Measurements from ENCODE around the gene TRIO.
"Not testable (repeated sequence)": the region's sequence is repeated elsewhere in the genome, so short reads cannot be mapped to it uniquely, and the experiment has no call there.

TRIO gene

GRCh38 chr5:14386884-14387624, 243.9 kb downstream of the TRIO start:
- Histone ChIP-seq H3K18ac (ENCODE audit: low read length) (no peak overlapping the region), H3K79me2 (ENCODE audit: control insufficient read depth, insufficient read depth, low read length) (no peaks in the 10 kb centered on the region), H2BK15ac (replicated peaks; ENCODE audit: low read depth) (no peak overlapping the region), H3K79me1 (ENCODE audit: low read length) (peaks cover 2% of the 10 kb centered on the region), H3K27ac (ENCODE audit: low read depth, low read length) (no peak overlapping the region), H4K5ac (ENCODE audit: low read length) (no peak overlapping the region), H2BK120ac (ENCODE audit: low read depth, low read length) (no peak overlapping the region), H2BK5ac (ENCODE audit: low read length) (no peak overlapping the region), H3K56ac (ENCODE audit: low read length) (no peak overlapping the region), H3K4ac (ENCODE audit: low read depth, low read length) (no peak overlapping the region), H3K23ac (ENCODE audit: low read length) (no peak overlapping the region), H3K36me3 (ENCODE audit: control insufficient read depth, insufficient read depth, low read length) (peaks cover 4% of the 10 kb centered on the region), H2AK5ac (ENCODE audit: low read length) (no peak overlapping the region), H3K4me2 (ENCODE audit: low read length) (no peak overlapping the region), H3K9ac (ENCODE audit: low read length) (no peak overlapping the region), H3K4me3 (ENCODE audit: low read length) (no peak overlapping the region), H3K4me1 (ENCODE audit: control insufficient read depth, low read depth, low read length) (no peaks in the 10 kb centered on the region), H4K8ac (ENCODE audit: low read depth, low read length) (no peak overlapping the region), H3K27me3 (ENCODE audit: insufficient read depth, low read length, poor library complexity) (no peaks in the 10 kb centered on the region)
- no peak for DNase-seq
- WGBS (ENCODE audit: extremely low coverage, insufficient coverage, low lambda C conversion rate) = no CpG with 5 or more reads among the region's 16 CpGs

GRCh38 chr5:14388741-14389140, 245.6 kb downstream of the TRIO start:
- Histone ChIP-seq H3K4me1 (ENCODE audit: control insufficient read depth, low read depth, low read length) (no peaks in the 10 kb centered on the region), H4K8ac (ENCODE audit: low read depth, low read length) (no peak overlapping the region), H3K9ac (ENCODE audit: low read length) (no peak overlapping the region), H2AK5ac (ENCODE audit: low read length) (no peak overlapping the region), H3K4me3 (ENCODE audit: low read length) (no peak overlapping the region), H3K79me1 (ENCODE audit: low read length) (peaks cover 2% of the 10 kb centered on the region), H2BK120ac (ENCODE audit: low read depth, low read length) (no peak overlapping the region), H3K56ac (ENCODE audit: low read length) (no peak overlapping the region), H3K27ac (ENCODE audit: low read depth, low read length) (no peak overlapping the region), H2BK15ac (replicated peaks; ENCODE audit: low read depth) (no peak overlapping the region), H3K79me2 (ENCODE audit: control insufficient read depth, insufficient read depth, low read length) (no peaks in the 10 kb centered on the region), H3K27me3 (ENCODE audit: insufficient read depth, low read length, poor library complexity) (no peaks in the 10 kb centered on the region), H2BK5ac (ENCODE audit: low read length) (no peak overlapping the region), H3K18ac (ENCODE audit: low read length) (no peak overlapping the region), H3K36me3 (ENCODE audit: control insufficient read depth, insufficient read depth, low read length) (peaks cover 7% of the 10 kb centered on the region), H4K5ac (ENCODE audit: low read length) (no peak overlapping the region), H3K23ac (ENCODE audit: low read length) (no peak overlapping the region), H3K4ac (ENCODE audit: low read depth, low read length) (no peak overlapping the region), H3K4me2 (ENCODE audit: low read length) (no peak overlapping the region)
- WGBS (ENCODE audit: extremely low coverage, insufficient coverage, low lambda C conversion rate) = no CpG with 5 or more reads among the region's 1 CpG
- no peak for DNase-seq

GRCh38 chr5:14392552-14392951, 249.4 kb downstream of the TRIO start:
- not testable (repeated sequence) for H4K5ac ChIP-seq (ENCODE audit: low read length); H2BK120ac ChIP-seq (ENCODE audit: low read depth, low read length); H2BK5ac ChIP-seq (ENCODE audit: low read length); H3K4ac ChIP-seq (ENCODE audit: low read depth, low read length); H3K18ac ChIP-seq (ENCODE audit: low read length); H3K4me3 ChIP-seq (ENCODE audit: low read length); H3K4me1 ChIP-seq (ENCODE audit: control insufficient read depth, low read depth, low read length); H3K4me2 ChIP-seq (ENCODE audit: low read length); H3K23ac ChIP-seq (ENCODE audit: low read length); H3K27ac ChIP-seq (ENCODE audit: low read depth, low read length); H2BK15ac ChIP-seq (replicated peaks; ENCODE audit: low read depth); H3K27me3 ChIP-seq (ENCODE audit: insufficient read depth, low read length, poor library complexity); H4K8ac ChIP-seq (ENCODE audit: low read depth, low read length); DNase-seq; H3K79me1 ChIP-seq (ENCODE audit: low read length); H3K56ac ChIP-seq (ENCODE audit: low read length); H3K79me2 ChIP-seq (ENCODE audit: control insufficient read depth, insufficient read depth, low read length); H2AK5ac ChIP-seq (ENCODE audit: low read length); H3K9ac ChIP-seq (ENCODE audit: low read length)
- peaks cover 14% of the 10 kb centered on the region for H3K36me3 ChIP-seq (ENCODE audit: control insufficient read depth, insufficient read depth, low read length)
- no CpG with 5 or more reads among the region's 10 CpGs for WGBS (ENCODE audit: extremely low coverage, insufficient coverage, low lambda C conversion rate)

GRCh38 chr5:14394365-14394764, 251.2 kb downstream of the TRIO start:
- no peak overlapping the region for H3K4me3 ChIP-seq (ENCODE audit: low read length)
- no peak overlapping the region for H4K5ac ChIP-seq (ENCODE audit: low read length)
- H3K36me3 ChIP-seq (ENCODE audit: control insufficient read depth, insufficient read depth, low read length) = peaks cover 14% of the 10 kb centered on the region
- no peak overlapping the region for H2BK120ac ChIP-seq (ENCODE audit: low read depth, low read length)
- no peak overlapping the region for H4K8ac ChIP-seq (ENCODE audit: low read depth, low read length)
- no peak overlapping the region for H2BK15ac ChIP-seq (replicated peaks; ENCODE audit: low read depth)
- no peak for DNase-seq
- no peak overlapping the region for H2AK5ac ChIP-seq (ENCODE audit: low read length)
- H2BK5ac ChIP-seq (ENCODE audit: low read length) = no peak overlapping the region
- no peaks in the 10 kb centered on the region for H3K4me1 ChIP-seq (ENCODE audit: control insufficient read depth, low read depth, low read length)
- no peak overlapping the region for H3K18ac ChIP-seq (ENCODE audit: low read length)
- H3K56ac ChIP-seq (ENCODE audit: low read length) = no peak overlapping the region
- no CpG with 5 or more reads among the region's 7 CpGs for WGBS (ENCODE audit: extremely low coverage, insufficient coverage, low lambda C conversion rate)
- H3K23ac ChIP-seq (ENCODE audit: low read length) = no peak overlapping the region
- no peak overlapping the region for H3K4me2 ChIP-seq (ENCODE audit: low read length)
- no peaks in the 10 kb centered on the region for H3K79me1 ChIP-seq (ENCODE audit: low read length)
- no peaks in the 10 kb centered on the region for H3K27me3 ChIP-seq (ENCODE audit: insufficient read depth, low read length, poor library complexity)
- H3K4ac ChIP-seq (ENCODE audit: low read depth, low read length) = no peak overlapping the region
- no peak overlapping the region for H3K9ac ChIP-seq (ENCODE audit: low read length)
- no peak overlapping the region for H3K27ac ChIP-seq (ENCODE audit: low read depth, low read length)
- no peaks in the 10 kb centered on the region for H3K79me2 ChIP-seq (ENCODE audit: control insufficient read depth, insufficient read depth, low read length)

GRCh38 chr5:14395411-14395810, 252.3 kb downstream of the TRIO start:
- no peaks in the 10 kb centered on the region for H3K79me2 ChIP-seq (ENCODE audit: control insufficient read depth, insufficient read depth, low read length)
- no peak overlapping the region for H2BK15ac ChIP-seq (replicated peaks; ENCODE audit: low read depth)
- no peak overlapping the region for H2BK5ac ChIP-seq (ENCODE audit: low read length)
- no peaks in the 10 kb centered on the region for H3K27me3 ChIP-seq (ENCODE audit: insufficient read depth, low read length, poor library complexity)
- H4K8ac ChIP-seq (ENCODE audit: low read depth, low read length) = no peak overlapping the region
- H3K4me3 ChIP-seq (ENCODE audit: low read length) = no peak overlapping the region
- H2AK5ac ChIP-seq (ENCODE audit: low read length) = no peak overlapping the region
- H3K27ac ChIP-seq (ENCODE audit: low read depth, low read length) = no peak overlapping the region
- no peak overlapping the region for H3K18ac ChIP-seq (ENCODE audit: low read length)
- H3K36me3 ChIP-seq (ENCODE audit: control insufficient read depth, insufficient read depth, low read length) = peaks cover 13% of the 10 kb centered on the region
- no peak overlapping the region for H3K23ac ChIP-seq (ENCODE audit: low read length)
- no peak for DNase-seq
- H3K4me2 ChIP-seq (ENCODE audit: low read length) = no peak overlapping the region
- H3K4ac ChIP-seq (ENCODE audit: low read depth, low read length) = no peak overlapping the region
- no peaks in the 10 kb centered on the region for H3K79me1 ChIP-seq (ENCODE audit: low read length)
- no peak overlapping the region for H2BK120ac ChIP-seq (ENCODE audit: low read depth, low read length)
- H4K5ac ChIP-seq (ENCODE audit: low read length) = no peak overlapping the region
- no peak overlapping the region for H3K56ac ChIP-seq (ENCODE audit: low read length)
- H3K9ac ChIP-seq (ENCODE audit: low read length) = no peak overlapping the region
- WGBS (ENCODE audit: extremely low coverage, insufficient coverage, low lambda C conversion rate) = no CpG with 5 or more reads among the region's 1 CpG
- peaks cover 2% of the 10 kb centered on the region for H3K4me1 ChIP-seq (ENCODE audit: control insufficient read depth, low read depth, low read length)

- Histone ChIP-seq H3K4me2 (ENCODE audit: low read length) (no peak overlapping the region), H3K79me1 (ENCODE audit: low read length) (peaks cover 2% of the 10 kb centered on the region), H3K18ac (ENCODE audit: low read length) (no peak overlapping the region), H2BK120ac (ENCODE audit: low read depth, low read length) (no peak overlapping the region), H2BK15ac (replicated peaks; ENCODE audit: low read depth) (no peak overlapping the region), H3K79me2 (ENCODE audit: control insufficient read depth, insufficient read depth, low read length) (no peaks in the 10 kb centered on the region), H3K56ac (ENCODE audit: low read length) (no peak overlapping the region), H3K9ac (ENCODE audit: low read length) (no peak overlapping the region), H3K4me1 (ENCODE audit: control insufficient read depth, low read depth, low read length) (peaks cover 2% of the 10 kb centered on the region), H3K4ac (ENCODE audit: low read depth, low read length) (no peak overlapping the region), H3K27me3 (ENCODE audit: insufficient read depth, low read length, poor library complexity) (no peaks in the 10 kb centered on the region), H3K23ac (ENCODE audit: low read length) (no peak overlapping the region), H3K36me3 (ENCODE audit: control insufficient read depth, insufficient read depth, low read length) (peaks cover 12% of the 10 kb centered on the region), H4K5ac (ENCODE audit: low read length) (no peak overlapping the region), H4K8ac (ENCODE audit: low read depth, low read length) (no peak overlapping the region), H3K27ac (ENCODE audit: low read depth, low read length) (no peak overlapping the region), H3K4me3 (ENCODE audit: low read length) (no peak overlapping the region), H2BK5ac (ENCODE audit: low read length) (no peak overlapping the region), H2AK5ac (ENCODE audit: low read length) (no peak overlapping the region)
- no peak for DNase-seq
- no CpG with 5 or more reads among the region's 7 CpGs for WGBS (ENCODE audit: extremely low coverage, insufficient coverage, low lambda C conversion rate)
Measured at GRCh38 chr5:14396066-14396465, 252.9 kb downstream of the TRIO start.
